SHP77 (cell line): ENCODE results near the gene SGCE.

Experiments used
- DNase-seq, 2 experiments: peaks; one replicate each; lab custom pipeline; 2025; lab: John Stamatoyannopoulos, UW

SGCE gene

GRCh38 chr7:94660006-94660405 lies 4.1 kb upstream of the SGCE start:
- no peak for DNase-seq

- no peak for DNase-seq
These were observed 2.9 kb upstream of the SGCE start for GRCh38 chr7:94658826-94659225.

- DNase-seq: peak; percentile 94 to 96
These were observed 2.1 kb upstream of the SGCE start for GRCh38 chr7:94657771-94658693.

GRCh38 chr7:94656925-94657731 lies 1.2 kb upstream of the SGCE start:
- DNase-seq: peak; percentile 34 to 60

- no peak for DNase-seq
These were observed 658 bp upstream of the SGCE start for GRCh38 chr7:94656658-94656924.

- DNase-seq: peak; percentile 46 to 57
These were observed 646 bp downstream of the SGCE start for GRCh38 chr7:94655126-94655847.

- DNase-seq: no peak
These were observed 1.2 kb downstream of the SGCE start for GRCh38 chr7:94654783-94655125.

- no peak for DNase-seq
These were observed 5.5 kb downstream of the SGCE start for GRCh38 chr7:94650147-94651051.

GRCh38 chr7:94649450-94649849 lies 6.5 kb downstream of the SGCE start:
- no peak for DNase-seq

- DNase-seq: no peak
These were observed 7.2 kb downstream of the SGCE start for GRCh38 chr7:94648731-94649130.

GRCh38 chr7:94647295-94647694 lies 8.6 kb downstream of the SGCE start:
- DNase-seq: no peak

GRCh38 chr7:94643771-94644545 lies 12.0 kb downstream of the SGCE start:
- no peak for DNase-seq

- no peak for DNase-seq
These were observed 12.9 kb downstream of the SGCE start for GRCh38 chr7:94642838-94643653.

- DNase-seq: no peak
These were observed 16.5 kb downstream of the SGCE start for GRCh38 chr7:94639384-94639783.

- DNase-seq: no peak
These were observed 20.2 kb downstream of the SGCE start for GRCh38 chr7:94635687-94636086.

- no peak for DNase-seq
These were observed 21.4 kb downstream of the SGCE start for GRCh38 chr7:94634502-94634901.

GRCh38 chr7:94633687-94634086 lies 22.2 kb downstream of the SGCE start:
- no peak for DNase-seq

- DNase-seq: no peak
These were observed 23.0 kb downstream of the SGCE start for GRCh38 chr7:94633014-94633341.

GRCh38 chr7:94632338-94633013 lies 23.5 kb downstream of the SGCE start:
- DNase-seq: no peak

GRCh38 chr7:94630855-94631254 lies 25.1 kb downstream of the SGCE start:
- DNase-seq: no peak
